Measurements from ENCODE around the gene HLA-DQB1. TPM values are rescaled to one million over a fixed set of nuclear protein-coding genes. Genes with fewer than 3 reads are reported as not detected.

The HLA-DQB1 gene
- total and polyA plus RNA-seq, 2 of the 8 experiments (the other 6 are each of a cell fraction or from before 2014, with no cell fraction given), result 1.2 to 5.2 TPM

DNA sequence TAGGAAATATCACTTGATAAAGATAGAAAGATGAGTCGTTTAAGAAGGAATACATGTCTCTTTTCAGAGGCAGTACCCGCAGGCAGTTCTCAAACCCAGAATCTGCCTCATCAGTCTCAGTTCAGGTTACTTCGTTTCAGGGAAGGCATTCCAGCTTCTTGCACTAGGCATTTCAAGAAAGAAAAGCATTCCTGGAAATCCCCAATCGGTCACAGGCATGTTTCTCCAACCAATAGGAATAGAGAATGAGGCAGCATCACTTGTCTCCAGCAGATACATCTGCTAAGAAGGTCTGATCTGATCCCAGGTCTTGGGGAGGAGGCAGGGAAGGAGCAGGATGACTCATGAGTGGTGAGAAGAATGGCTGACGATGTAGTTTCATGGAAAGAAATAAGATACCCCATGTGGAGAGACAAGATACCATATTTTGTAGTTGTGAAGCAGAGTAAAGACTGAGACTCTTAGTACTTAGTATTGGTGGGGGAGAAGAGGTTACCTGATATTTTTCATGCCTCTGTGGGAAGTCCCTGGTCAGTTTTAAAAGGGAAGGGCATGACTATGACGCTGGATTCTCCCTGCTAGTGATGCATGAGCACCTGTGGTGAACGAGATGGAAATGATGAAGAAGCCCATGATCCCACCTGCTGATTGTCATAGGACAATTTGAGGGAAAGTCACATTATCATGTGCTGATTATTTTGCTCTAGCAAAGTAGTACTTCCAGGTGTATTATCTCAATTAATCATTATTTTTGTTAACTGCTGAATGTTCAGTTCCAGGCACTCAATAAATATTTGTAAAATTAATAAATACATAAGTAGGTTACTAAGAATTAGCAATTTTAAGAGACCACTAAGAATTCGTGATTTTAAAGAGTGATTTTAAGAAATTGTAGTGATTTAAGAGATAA, 56.5 kb downstream of the HLA-DQB1 start:
- H3K9ac ChIP-seq (replicated peaks in 1 of 4; ENCODE audit: extremely low read depth in 1 of 4, low read depth in 3 of 4, low read length in 3 of 4), result peak overlapping the region in 3 of 4 experiments; percentile 43 to 65 (median 48); a peak in 6 of 7 replicates
- 0 out of 2 replicates have a peak, but pooled peaks have one; percentile 41 for TF ChIP-seq JUND (IDR thresholded peaks at IDR 0.05; ENCODE audit: low read length)
- TF ChIP-seq HDAC2 (IDR thresholded peaks at IDR 0.05; ENCODE audit: borderline replicate concordance in 1 of 2, low read depth in 2 of 2, low read length in 2 of 2), result no peak
- TF ChIP-seq SUZ12 (IDR thresholded peaks at IDR 0.05; ENCODE audit: low read length), result no peak
- TF ChIP-seq ASH2L (IDR thresholded peaks at IDR 0.05; ENCODE audit: low read length), result peak; percentile 32
- TF ChIP-seq, protein P1, sequence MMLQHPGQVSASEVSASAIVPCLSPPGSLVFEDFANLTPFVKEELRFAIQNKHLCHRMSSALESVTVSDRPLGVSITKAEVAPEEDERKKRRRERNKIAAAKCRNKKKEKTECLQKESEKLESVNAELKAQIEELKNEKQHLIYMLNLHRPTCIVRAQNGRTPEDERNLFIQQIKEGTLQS (IDR thresholded peaks at IDR 0.05; ENCODE audit: insufficient read depth, low read depth, low read length), result no peak
- 0 out of 2 replicates have a peak, but pooled peaks have one; percentile 17 for TF ChIP-seq TAF1 (IDR thresholded peaks at IDR 0.05; ENCODE audit: low read depth, low read length)
- TF ChIP-seq SP1 (IDR thresholded peaks at IDR 0.05; ENCODE audit: low read depth, low read length), result peak; percentile 69; the same call in 1 of the 2 replicates
- no peak for TF ChIP-seq POLR2AphosphoS5 (IDR thresholded peaks at IDR 0.05; ENCODE audit: low read depth, low read length)
- peak; percentile 97 for TF ChIP-seq RFX5 (IDR thresholded peaks at IDR 0.05; ENCODE audit: borderline replicate concordance, low read depth, low read length)
- peak; percentile 46; the same call in 1 of the 2 replicates for TF ChIP-seq YY1 (IDR thresholded peaks at IDR 0.05; ENCODE audit: low read depth, low read length)
- TF ChIP-seq CHD2 (IDR thresholded peaks at IDR 0.05; ENCODE audit: low read length), result 0 out of 2 replicates have a peak, but pooled peaks have one; percentile 10

More for the DNA sequence above, 56.5 kb downstream of the HLA-DQB1 start:
- Histone ChIP-seq H3K4me1 (replicated peaks in 1 of 4; ENCODE audit: control insufficient read depth in 3 of 4, insufficient read depth in 4 of 4, low read length in 3 of 4) (no peaks in the 10 kb centered on the region; a peak in 1 of 7 replicates), H2BK15ac (ENCODE audit: low read length) (no peak overlapping the region), H4K20me1 (replicated peaks in 1 of 2; ENCODE audit: control insufficient read depth in 1 of 2, insufficient read depth in 2 of 2, low read length in 2 of 2) (no peaks in the 10 kb centered on the region), H2BK5ac (ENCODE audit: low read depth, low read length) (no peak overlapping the region), H4K5ac (ENCODE audit: insufficient read length, low read depth, low read length) (no peak overlapping the region), H2BK120ac (replicated peaks; ENCODE audit: low read depth, low read length) (no peak overlapping the region), H3K27me3 (replicated peaks in 1 of 4; ENCODE audit: control insufficient read depth in 3 of 4, extremely low read depth in 1 of 4, insufficient read depth in 3 of 4, low read length in 3 of 4) (no peaks in the 10 kb centered on the region), H3K4me3 (ENCODE audit: extremely low read depth in 1 of 4, insufficient read depth in 2 of 4, low read depth in 3 of 4, low read length in 4 of 4) (peak overlapping the region in 2 of 4 experiments; percentile 36 to 47; a peak in 3 of 8 replicates), H2AK5ac (ENCODE audit: low read depth, low read length) (no peak overlapping the region), H3K56ac (replicated peaks; ENCODE audit: insufficient read length, low read depth, low read length) (no peak overlapping the region), H3K4ac (replicated peaks; ENCODE audit: insufficient read length, low read depth, low read length) (no peak overlapping the region), H3K79me1 (ENCODE audit: low read depth, low read length) (no peaks in the 10 kb centered on the region), H3K23me2 (ENCODE audit: low read depth, low read length) (no peaks in the 10 kb centered on the region), H3K23ac (ENCODE audit: insufficient read length) (no peak overlapping the region), H3K27ac (ENCODE audit: low read depth, low read length) (peak overlapping the region; percentile 75; the same call in 1 of the 2 replicates), H2BK12ac (ENCODE audit: low read depth, low read length) (peak overlapping the region; percentile 29; the same call in 1 of the 2 replicates), H2AFZ (ENCODE audit: low read length) (peak overlapping the region; percentile 100), H3K4me2 (ENCODE audit: insufficient read depth in 1 of 2, low read depth in 2 of 2, low read length in 2 of 2) (peak overlapping the region; percentile 43 to 61), H3K79me2 (ENCODE audit: control insufficient read depth in 1 of 2, insufficient read depth in 2 of 2, low read length in 2 of 2) (no peaks in the 10 kb centered on the region), H4K91ac (replicated peaks; ENCODE audit: insufficient read length, low read length) (no peak overlapping the region), H3K36me3 (ENCODE audit: control insufficient read depth in 2 of 4, insufficient read depth in 4 of 4, low read length in 3 of 4) (no peaks in the 10 kb centered on the region), H2BK20ac (ENCODE audit: low read length) (no peak overlapping the region), H3K9me3 (ENCODE audit: insufficient read depth in 2 of 2, low read depth in 1 of 2, low read length in 1 of 2) (no peaks in the 10 kb centered on the region), H3K18ac (ENCODE audit: extremely low read depth, low read length) (no peak overlapping the region), H4K8ac (ENCODE audit: extremely low read depth, insufficient read depth, low read length) (no peak overlapping the region), H3K14ac (ENCODE audit: insufficient read length) (no peak overlapping the region)
- 15 to 100% methylated on average over 1 to 8 of the region's 8 CpGs for WGBS, 2 experiments (ENCODE audit: extremely low coverage in 1 of 2, insufficient coverage in 1 of 2, insufficient read length in 1 of 2, insufficient replicate concordance in 2 of 2, low coverage in 1 of 2, low lambda C conversion rate in 2 of 2, missing lambda C conversion rate in 1 of 2)
- DNase-seq (ENCODE audit: low read depth in 1 of 2, low spot score in 2 of 2) (peak; percentile 58 to 68), FAIRE-seq (peak; percentile 97)
- ChIA-PET CTCF (ENCODE audit: partially characterized antibody) (interaction anchor here (1.0 to 1.1 kb wide), 2 partner anchors 9 to 12 kb away, joined by 3 to 4 read pairs; no protein-coding TSS in a partner anchor), POLR2A (ENCODE audit: partially characterized antibody) (interaction anchor here (0.7 to 1.0 kb wide), 3 partner anchors 13 to 31 kb away, joined by 4 to 5 read pairs (median 4); no protein-coding TSS in a partner anchor)

Data from H1 (cell line).